Caki2 (cell line): ENCODE results near the gene GUCY1A2. TPM values are rescaled to one million over a fixed set of nuclear protein-coding genes. Genes with fewer than 3 reads are reported as not detected.
A peak's percentile ranks its signal among the peaks of the same experiment; 100 is the strongest.
"Not testable (repeated sequence)": the region's sequence is repeated elsewhere in the genome, so short reads cannot be mapped to it uniquely, and the experiment has no call there.

Source experiments
- DNase-seq: peaks from one replicate; pipeline ENCODE4 v3.0.0-alpha.2; 2015; ENCODE audit warnings: low read depth
- in situ Hi-C: cut with HindIII; loops from 2 replicates; pipeline ENCODE4 v1.10.0; 2016; ENCODE audit warnings: low sequenced_read_pairs, low pct_unique_long_range_greater_than_20kb, mixed read lengths
- total RNA-seq: library from RNA; depleted of rRNA; stranded (reverse); fragments of >200 nt; shearing (Covaris generic); gene quantifications from 2 replicates; pipeline ENCODE4 v1.2.3, GENCODE V29; 2014; ENCODE audit warnings: low replicate concordance

Gene GUCY1A2
- total RNA-seq, 1 experiment from 2014 or later: not detected

DNA sequence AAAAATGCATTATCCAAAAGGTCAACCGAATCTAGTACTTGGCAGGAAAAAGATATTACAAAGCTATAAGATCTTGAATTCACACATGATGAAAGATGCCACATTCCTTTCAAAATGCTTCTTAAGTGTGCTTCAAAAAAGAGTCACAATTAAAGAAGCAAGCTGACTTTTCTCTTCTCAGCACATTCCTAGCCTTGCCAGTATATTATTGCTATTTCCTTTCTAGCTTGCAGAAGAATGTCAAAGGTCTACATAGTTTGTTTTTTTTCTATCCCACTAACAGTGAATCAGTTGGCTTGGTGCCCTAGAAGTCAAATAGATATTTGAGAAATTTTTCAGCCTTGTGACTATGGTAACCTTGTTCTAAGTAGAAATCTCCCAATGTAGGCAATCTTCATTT lies 56.8 kb downstream of the GUCY1A2 start:
- in situ Hi-C loops: no loop called here
- DNase-seq: peak; percentile 69

DNA sequence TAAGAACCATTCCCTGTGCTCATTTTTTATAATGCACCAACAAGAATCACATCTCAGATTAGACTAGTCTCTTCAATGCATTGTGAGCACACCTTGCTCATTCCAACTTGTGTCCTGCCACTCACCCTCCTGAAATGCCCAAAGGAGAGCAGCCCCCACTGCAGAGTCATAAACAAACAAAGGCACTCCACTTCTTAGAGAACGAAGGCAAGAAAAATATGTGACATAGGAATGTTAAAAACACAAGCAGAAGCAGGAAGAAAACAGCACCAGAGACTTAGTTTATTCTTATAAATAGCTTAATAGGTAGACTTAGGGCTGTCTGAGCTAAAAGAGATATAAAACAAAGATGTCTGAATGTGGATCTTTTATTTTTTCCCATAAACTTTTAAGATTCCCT lies 57.2 kb downstream of the GUCY1A2 start:
- peak; percentile 6 for DNase-seq
- in situ Hi-C loops: no loop called here

DNA sequence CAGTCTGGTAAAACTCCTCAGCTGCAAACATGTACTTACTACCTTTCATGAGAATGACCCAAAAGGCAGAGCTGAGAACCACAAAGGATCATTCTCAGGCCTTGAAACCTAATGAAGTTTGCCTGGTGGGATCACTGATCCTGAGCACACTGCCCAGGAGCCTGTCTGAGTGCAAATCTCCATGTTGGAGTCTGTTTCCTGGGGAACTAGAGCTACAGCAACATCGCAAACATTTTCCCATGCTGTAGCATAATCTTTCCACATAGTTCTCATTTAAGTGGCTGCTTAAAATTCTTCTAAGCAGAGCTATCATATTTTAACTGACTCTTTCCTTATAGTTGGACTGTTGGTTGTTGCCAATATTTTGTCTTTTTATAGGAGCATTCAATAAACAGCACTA lies 58.5 kb downstream of the GUCY1A2 start:
- in situ Hi-C loops: no loop called here
- no peak for DNase-seq

DNA sequence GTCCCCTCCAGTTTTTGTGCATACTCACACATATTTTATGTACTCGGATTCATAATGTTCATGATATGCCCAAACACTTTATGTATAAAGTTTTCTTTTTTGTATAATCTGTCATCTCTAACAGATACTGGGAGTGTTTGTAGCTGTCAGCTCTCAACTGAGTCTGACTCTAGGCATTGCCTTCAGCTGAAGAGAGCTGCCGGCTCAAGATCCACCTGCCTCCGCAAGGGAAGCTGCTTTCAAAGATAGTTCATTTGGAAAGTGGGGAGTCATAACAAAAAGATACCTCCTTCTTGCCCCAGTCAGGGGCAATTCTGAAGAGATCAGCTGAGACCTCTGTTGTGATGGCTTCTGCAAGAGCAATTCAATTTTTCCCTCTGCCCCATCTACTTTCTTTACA lies 58.9 kb downstream of the GUCY1A2 start:
- in situ Hi-C loops: no loop called here
- no peak for DNase-seq

DNA sequence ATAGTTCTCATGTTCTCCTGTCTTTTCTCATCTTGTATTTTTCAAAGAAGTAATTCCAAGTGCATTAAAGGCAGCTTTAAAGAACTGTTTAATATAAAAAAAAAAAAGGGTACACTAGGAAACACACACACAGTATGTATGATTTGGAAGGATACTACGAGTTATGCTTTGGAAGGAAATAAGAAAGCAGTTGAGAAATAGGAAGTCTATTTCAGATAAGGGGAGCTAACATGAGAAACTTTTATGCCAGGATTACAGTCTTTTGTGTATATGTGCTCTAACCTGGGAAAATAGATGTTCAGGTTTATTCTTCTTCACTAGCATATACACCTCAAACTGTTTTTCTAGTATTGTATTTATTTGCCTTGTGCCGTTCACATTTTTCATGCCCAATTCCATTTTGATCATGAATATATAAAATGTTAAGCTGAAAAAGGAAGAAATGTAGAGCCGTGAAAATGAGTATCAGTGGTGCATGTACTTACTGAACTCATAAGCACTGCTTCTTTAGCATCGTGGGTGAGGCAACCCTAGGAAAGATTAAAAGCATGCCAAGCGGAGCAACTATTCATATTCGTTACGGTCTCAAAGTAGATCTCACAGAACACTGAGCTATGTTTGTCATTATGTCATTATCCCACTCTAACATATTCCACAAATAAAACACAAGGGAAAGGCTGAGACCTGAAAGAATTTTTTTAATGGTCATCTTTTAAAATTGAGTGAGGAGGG lies 59.6 kb downstream of the GUCY1A2 start:
- in situ Hi-C loops: no loop called here
- no peak for DNase-seq

DNA sequence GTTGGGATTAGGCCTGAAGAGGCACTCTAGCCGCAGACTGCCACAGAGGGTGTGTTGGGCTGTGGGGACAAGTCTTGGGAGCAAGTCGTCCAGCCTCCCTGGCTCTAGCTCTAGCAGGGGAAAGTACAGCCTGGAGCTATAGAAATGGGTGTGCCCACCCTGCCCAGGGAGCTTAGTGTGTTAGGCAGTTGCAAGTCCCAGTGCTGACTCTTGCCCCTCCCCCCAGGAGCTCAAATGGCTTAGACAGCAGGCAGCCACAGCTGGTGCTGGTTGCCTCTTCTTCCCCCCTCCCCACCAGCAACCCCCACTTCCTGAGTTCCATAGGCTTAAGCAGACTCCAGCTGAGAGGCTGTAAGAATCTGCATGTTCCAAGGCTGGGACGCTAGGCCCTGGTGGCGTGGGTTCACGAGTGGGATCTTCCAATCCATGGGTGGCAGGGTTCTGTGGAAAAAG lies 61.2 kb downstream of the GUCY1A2 start:
- in situ Hi-C loops: no loop called here
- DNase-seq: no peak

DNA sequence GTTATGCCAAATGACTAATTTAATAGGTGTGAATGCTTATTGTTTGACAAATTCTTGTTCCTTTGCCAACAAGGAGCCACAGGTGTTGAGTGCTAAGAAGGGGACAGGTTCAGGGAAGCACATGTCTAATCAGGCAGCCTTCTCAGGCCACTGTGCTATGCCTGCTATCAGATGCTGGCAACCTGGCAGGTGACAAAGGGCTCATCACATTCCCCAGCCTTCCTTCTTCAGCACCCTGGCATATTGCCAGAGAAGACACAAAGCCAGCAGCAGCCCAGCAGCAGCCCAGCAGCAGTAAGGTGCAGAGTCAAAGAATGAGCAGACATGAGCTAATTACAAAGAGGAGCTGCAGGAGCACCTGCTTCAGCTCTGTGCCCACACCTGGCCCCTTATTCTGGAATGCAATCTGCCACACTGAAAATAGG lies 68.2 kb downstream of the GUCY1A2 start:
- in situ Hi-C loops: no loop called here
- DNase-seq: no peak

DNA sequence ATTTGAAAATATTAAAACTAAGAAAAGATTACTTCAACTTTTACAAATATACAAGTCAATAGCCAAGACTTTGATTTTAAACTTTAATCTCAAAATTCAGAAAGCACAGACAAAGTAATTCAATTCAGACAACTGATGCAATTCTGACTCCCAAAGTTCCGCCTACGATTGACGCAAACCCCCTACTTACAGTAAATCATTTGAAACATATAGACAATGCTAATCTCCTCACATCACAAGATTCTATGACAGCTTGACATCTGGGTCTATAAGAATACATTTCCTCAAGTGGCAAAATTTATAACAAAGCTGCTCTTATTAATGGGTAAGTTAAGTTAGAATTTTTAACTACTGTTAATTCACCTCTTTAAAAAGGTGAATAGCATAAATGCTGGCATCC lies 75.2 kb downstream of the GUCY1A2 start:
- DNase-seq: no peak

DNA sequence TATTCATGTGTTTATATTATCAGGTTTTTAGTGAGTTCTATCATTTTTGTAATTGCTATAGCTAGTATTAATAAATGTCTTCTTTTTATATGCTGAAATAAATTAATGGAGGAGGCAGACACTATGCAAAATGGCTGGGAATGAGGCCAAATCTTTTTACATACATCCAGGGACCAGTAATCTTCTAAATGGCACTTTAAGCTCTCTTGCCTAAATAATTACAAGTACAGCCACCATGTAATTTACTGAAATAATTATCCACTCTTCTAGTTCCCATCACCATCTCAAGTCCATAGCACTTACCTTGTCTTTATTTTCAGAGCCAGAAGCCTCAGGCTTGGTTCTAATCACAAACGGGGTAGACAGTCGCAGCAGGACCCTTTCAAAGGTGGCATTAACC lies 79.1 kb downstream of the GUCY1A2 start:
- no peak for DNase-seq
- in situ Hi-C loops: no loop called here

More for the DNA sequence above, 75.2 kb downstream of the GUCY1A2 start:
- in situ Hi-C loops: no loop called here

DNA sequence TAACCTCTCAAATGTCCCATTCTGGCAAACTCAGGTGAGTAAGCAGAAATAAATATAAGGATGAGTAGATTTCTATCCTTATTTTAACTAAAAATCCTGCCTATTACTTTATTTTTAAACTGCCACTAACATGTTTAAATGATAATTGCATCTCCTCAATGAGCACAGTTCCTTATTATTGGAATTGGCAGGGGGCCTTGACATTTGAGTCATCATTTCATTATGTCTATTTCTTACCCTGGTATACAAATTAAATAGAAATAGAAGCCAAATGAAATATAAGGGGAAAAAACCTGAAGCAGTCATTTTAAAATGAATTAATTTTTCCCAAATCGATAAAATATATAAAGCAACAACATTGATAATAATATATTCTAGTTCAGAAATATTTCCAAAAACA lies 81.2 kb downstream of the GUCY1A2 start:
- no peak for DNase-seq
- in situ Hi-C loops: no loop called here

DNA sequence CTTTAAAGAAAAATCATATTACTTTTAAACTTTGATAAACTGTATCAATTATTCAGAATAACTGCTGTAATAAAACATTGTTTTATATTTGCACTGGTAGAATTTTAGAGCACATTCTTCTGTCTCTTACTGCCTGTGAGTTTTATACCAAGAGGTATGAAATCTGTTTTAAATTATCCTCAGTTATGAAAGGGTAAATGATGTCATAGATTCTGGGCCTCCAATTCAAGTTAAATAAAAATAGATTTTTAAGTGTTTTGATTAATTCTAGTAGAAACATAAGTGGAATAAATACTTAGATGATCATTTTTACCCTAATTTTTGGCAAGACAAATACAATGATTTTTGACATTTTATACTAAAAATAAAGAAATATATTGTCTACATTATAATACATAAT lies 93.0 kb downstream of the GUCY1A2 start:
- no peak for DNase-seq
- in situ Hi-C loops: no loop called here

DNA sequence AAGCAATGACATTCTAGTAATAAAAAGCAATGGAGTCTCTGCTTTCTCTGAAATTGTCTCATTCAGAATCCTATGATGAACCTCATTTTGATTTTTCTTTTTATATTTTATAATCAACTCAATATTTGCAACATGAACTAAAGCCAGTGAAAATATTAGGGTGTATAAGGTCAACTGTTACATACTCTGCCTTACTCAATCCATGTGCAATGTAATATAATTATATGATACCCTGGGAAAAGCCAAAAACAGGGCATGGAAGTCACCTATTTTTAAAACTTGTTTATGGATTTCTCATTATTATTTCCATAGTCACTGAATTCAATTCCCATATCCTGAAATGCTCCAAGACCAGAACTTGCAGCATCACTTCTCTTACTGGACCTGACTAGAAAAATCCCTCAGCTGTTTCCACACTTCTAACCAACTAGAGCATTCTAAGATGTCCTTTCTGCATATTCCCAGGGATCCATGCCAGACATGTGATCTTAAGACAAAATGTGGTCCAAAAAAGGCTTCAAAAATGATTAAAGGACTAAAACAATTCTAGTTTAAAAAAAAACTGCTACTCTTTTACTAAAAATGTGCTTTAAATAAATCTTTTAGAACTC lies 97.3 kb downstream of the GUCY1A2 start:
- in situ Hi-C loops: no loop called here
- no peak for DNase-seq

DNA sequence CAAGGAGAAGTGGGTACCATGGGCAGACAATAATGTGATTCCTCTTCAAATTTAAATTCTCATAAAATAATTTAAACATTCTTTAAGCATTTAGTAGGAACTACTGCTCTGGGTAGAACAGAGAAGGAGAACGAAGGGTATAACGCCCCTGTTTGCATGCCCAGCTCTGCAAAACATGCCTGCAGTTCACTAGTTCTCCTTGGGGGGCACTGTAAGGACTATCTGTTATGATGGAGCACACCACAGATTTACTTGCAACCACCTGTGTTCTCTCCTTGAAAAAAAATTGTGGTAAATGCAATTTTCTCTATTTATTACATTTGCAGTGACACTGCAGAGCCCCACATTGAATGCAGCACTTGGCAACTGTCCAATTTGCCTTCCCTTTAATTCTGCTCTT lies 100.3 kb downstream of the GUCY1A2 start:
- no peak for DNase-seq
- in situ Hi-C loops: no loop called here

DNA sequence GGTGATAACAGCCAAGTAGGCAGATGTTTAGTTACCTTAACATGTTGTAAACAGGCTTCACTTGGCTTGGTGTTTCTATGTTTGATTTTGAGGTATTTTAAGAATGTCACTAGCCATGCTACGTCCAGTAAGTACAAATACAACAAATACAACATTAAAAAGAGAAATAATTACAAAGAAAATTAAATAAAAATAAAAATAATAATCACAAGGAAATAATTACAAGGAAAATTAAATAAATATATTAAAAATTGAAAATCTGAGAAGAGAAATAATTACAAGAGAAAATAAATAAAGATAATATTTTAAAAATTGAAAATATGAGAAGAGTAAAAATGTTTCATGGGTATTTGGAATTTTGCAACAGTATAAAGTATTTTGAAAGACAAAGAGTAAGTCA lies 103.9 kb downstream of the GUCY1A2 start:
- in situ Hi-C loops: no loop called here
- no peak for DNase-seq

DNA sequence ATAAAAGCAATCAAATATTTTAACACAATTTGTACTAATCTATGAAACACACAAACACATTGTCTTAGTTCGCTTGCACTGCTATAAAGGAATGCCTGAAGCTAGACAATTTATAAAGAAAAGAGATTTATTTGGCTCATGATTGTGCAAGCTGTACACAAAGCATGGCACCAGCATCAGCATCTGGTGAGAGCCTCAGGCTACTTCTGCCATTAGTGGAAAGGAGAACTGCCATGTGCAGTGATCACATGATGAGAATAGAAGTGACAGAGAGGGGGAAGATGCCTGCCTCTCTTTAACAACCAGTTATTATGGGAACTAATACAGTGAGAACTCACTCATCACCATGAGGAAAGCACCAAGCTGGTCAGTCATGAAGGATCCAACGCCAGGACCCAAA lies 105.1 kb downstream of the GUCY1A2 start:
- DNase-seq: no peak
- in situ Hi-C loops: no loop called here

DNA sequence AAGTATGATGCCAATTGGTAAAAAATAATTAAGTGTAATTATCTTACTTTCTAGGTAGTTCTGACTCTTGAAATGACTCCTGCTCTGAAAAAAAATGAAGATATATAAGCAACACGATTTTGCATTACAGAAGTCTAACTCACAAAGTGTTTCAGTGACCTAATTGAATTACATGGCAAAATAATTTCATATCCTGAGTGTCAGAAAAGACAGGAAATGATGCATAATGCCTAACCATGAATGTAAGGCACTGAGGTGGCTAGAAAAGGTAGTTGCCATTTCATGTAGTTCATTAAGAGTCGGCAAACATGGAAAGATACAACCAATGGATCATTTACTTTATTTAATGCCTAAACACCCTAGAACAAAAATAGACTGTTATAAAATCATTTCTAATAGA lies 113.5 kb downstream of the GUCY1A2 start:
- no peak for DNase-seq
- in situ Hi-C loops: no loop called here

DNA sequence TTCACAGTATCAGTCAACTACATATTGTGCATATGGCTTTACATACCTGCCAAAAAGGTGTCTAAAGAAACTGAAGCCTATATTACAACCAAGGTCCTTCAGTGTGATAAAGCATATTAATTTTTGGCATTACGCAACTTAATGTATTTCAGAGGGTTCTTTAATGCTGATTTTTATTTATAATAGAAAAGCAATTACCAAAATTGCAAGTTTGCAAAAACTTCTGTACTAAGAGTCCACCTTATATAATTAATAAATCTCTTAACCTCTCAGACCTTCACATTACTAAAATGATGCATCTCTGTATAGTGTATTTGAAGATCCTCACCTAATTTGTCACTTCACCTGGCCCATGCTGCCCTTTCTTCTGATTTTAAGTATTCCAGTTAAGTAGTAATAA lies 128.6 kb downstream of the GUCY1A2 start:
- DNase-seq: no peak
- in situ Hi-C loops: no loop called here

DNA sequence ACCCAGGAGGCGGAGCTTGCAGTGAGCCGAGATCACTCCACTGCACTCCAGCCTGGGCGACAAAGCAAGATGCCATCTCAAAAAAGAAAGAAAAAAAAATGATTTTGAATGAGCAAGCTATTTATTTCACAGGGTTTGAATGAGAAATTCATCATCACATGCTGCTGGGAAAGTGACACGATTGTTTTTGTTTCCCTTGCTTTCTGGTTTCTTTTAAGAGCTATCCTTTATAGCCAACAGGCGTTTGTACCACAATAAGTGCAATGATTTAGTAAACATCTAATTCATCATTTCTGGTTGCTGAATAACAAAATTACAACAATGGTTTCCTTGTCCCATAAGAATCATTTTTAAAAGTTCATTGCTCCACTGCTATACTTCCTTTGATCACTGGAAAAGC lies 129.9 kb downstream of the GUCY1A2 start:
- no peak for DNase-seq
- in situ Hi-C loops: no loop called here

DNA sequence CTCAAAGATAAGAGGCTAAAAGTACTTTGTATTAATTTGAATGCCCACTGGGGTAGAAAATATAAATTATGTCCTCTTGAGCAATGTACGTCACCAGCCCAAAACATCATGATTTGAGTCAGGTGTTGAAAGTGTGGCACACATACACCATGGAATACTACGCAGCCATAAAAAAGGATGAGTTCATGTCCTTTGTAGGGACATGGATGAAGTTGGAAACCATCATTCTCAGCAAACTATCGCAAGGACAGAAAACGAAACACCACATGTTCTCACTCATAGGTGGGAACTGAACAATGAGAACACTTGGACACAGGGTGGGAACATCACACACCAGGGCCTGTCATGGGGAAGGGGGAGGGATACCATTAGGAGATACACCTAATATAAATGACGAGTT lies 134.6 kb downstream of the GUCY1A2 start:
- DNase-seq, in situ Hi-C loops: not testable (repeated sequence)
